GM21717 (cell line): ENCODE data around the gene OR2L3.
A peak's percentile ranks its signal among the peaks of the same experiment; 100 is the strongest.
"Not testable (repeated sequence)": the region's sequence is repeated elsewhere in the genome, so short reads cannot be mapped to it uniquely, and the experiment has no call there.

Source experiments
- ATAC-seq: cut with Tn5 transposase; IDR thresholded peaks from one replicate; pipeline ENCODE4 v1.9.1; 2021; ENCODE audit warnings: mild to moderate bottlenecking, moderate library complexity; ENCODE audit not compliant: unreplicated experiment

OR2L3 gene, protein sequence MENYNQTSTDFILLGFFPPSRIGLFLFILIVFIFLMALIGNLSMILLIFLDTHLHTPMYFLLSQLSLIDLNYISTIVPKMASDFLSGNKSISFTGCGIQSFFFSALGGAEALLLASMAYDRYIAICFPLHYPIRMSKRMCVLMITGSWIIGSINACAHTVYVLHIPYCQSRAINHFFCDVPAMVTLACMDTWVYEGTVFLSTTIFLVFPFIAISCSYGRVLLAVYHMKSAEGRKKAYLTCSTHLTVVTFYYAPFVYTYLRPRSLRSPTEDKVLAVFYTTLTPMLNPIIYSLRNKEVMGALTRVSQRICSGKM

DNA sequence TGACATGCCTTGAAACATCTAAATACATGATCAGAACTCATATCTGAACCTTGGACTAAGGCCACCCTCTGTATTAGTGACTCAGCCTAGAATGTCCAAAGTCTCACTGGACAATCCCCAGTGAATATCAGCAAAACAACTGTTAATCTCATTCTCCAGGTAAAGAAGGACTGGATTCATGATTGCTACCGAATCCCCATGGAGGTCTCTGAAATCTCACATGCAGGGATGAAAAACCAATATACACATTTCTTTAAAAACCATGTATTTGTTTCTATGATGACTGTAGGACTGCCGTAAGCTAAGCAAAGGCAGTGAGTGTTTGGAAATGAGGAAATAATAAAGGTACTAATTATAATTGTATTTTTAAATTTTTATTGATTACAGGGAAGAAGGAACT lies at the start of gene OR2L3:
Gene OR2L3, plus strand, starts transcription at position 301 of the 400 bp plus-strand sequence. CDS start 13,846 bp downstream, outside the sequence.
- ATAC-seq: no peak

DNA sequence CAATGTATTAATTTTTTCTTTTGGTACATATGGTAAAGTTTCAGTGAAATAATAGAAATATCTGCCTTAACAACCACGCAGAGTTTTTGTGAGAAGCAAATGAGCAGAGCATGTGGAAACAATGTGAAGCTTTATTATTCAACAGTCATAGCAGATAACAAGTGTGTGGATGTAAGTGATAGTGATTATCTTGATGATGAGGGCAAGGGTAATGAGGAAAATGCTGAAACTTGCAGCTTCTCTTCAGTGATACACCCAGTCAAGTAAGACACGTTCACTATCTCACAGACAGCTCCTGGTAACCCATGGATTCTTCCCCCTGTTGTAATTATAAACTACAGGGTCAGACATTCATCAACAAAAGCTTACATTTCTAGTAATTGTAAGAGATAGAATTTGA lies 47.8 kb upstream of the OR2L3 start:
- ATAC-seq: no peak

DNA sequence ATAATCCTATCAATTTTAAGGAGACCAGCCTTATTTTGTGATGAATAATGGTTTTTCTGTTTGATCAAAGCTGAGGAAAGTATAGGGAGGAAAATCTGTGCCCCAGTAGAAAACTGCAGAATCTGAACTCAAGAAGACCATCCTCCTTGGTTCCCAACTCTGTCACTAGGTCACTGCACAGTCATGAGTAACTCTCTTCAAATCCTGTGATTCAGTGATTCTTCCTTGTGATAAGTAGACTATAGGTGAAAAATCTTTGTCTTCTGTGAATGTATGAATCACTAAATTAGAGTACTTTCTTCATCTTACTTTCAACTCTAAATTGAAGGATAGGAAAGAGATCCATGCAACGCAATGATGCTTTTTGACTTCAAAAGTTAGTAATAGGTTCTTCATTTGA lies 46.5 kb upstream of the OR2L3 start:
- ATAC-seq: no peak

DNA sequence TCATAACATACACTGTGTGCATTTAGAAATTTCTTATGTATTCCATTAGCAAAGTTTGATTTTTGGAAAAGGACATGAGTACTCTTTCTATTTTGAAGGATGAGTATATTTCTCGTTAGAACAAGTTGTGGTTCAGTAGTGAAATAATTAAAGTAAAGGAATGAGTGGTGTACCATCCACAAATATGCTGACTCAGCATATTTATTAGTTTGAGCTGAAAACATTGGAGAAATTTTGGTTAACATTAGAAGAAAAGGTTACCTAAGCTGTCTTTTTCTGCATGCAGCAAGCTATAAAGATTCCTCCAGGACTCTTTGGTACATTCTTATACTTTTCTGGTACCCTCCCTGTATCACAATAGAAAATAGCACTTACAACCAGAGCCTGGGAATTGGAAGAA lies 38.9 kb upstream of the OR2L3 start:
- no peak for ATAC-seq

DNA sequence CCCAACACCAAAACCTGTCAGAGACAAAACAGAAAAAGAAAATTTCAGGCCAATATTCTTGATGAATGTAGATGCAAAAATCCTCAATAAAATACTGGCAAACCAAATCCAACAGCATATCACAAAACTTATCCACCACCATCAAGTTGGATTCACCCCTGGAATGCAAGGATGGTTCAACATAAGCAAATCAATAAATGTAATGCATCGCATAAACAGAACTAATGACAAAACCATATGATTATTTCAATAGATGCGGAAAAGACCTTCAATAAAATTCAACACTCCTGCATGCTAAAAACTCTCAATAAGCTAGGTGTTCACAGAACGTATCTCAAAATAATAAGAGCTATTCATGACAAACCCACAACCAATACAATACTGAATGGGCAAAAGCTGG lies 37.0 kb upstream of the OR2L3 start:
- ATAC-seq: no peak

DNA sequence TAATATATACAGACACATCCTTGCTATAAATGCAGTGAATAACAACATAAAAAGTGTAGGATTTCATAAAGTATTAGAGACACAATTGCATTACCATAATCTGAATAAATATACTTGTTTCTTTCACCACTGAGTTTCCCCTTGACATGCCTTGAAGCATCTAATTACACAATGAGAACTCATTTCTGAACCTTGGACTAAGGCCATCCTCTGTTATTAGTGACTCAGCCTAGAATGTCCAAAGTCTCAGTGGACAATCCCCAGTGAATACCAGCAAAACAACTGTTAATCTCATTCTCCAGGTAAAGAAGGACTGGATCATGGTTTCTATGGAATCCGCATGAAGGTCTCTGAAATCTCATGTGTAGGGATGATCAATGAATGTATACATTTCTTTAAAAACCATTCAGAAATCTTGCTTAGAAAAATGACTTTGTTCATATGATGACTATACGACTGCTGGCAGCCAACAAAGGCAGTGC lies 33.4 kb upstream of the OR2L3 start, which contains the start of gene OR2L5:
Gene OR2L5, plus strand, starts transcription at position 432 of the 482 bp plus-strand sequence. CDS start 8,288 bp downstream, outside the sequence.
- no peak for ATAC-seq

DNA sequence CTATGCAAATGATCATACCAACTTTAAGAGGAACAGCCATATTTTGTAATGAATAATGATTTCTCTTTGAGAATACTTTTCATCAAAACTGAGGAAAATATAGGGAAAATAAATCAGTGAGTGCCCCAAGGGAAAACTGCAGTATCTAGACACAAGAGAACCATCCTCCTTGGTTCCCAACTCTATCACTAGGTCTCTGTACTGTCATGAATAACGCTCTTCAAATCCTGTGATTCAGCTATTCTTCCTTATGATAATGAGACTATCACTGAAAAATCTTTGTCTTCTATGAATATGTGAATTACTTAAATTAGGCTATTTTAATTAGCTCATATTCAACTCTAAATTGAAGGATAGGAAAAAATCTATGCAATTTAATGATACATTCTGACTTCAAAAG lies 30.8 kb upstream of the OR2L3 start:
- ATAC-seq: no peak

DNA sequence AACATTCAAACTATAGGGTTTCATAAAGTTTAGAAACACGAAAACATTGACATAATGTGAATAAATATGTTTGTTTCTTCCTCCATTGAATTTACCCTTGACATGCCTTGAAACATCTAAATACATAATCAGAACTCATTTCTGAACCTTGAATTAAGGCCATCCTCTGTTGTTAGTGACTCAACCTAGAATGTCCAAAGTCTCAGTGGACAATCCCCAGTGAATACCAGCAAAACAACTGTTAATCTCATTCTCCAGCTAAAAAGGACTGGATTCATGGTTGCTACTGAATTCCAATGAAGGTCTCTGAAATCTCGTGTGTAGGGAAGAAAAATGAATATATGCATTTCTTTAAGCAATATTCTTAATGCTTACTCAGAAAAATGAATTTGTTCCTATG lies 16.9 kb upstream of the OR2L3 start, which contains the start of gene OR2L2:
Gene OR2L2, plus strand, starts transcription at position 301 of the 400 bp plus-strand sequence. CDS start 8,198 bp downstream, outside the sequence.
- no peak for ATAC-seq

DNA sequence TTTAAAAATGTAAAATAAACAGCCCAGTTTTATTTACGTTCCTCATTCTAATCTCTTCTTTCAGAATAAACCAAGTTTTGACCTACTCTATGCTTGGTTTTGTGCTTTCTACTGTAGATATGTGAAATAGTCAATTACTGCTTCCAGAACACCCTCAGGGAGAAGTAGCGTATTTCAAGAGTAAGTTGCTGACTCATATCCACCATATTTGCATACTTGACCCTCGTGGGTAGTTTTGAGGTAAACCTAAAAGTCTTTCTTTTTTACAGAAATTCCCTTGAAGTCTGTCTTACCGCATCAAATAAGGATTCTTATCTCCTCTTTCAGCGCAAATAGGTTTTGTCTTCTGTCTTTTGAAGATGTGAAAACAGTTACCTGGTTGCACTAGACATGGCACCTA lies 1.4 kb upstream of the OR2L3 start:
- ATAC-seq: peak; percentile 78

DNA sequence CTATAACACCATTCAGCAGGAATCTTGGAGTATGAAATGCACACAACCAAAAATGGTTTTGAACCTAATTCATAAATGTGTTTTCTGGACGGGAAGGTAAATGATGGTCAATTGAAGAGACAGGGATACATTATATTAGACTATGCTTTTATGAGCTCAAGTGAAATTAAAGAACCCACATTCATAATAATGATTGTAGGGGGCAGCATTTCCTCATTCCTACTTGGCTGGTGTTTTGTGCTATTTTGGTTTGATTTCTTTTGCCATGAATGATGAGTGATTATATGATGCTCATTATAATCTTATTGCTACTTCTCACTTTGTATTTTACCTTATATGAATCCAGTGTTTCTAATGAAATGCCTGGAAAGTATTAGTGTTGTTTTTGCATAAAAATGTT lies 372 bp downstream of the OR2L3 start:
- no peak for ATAC-seq

DNA sequence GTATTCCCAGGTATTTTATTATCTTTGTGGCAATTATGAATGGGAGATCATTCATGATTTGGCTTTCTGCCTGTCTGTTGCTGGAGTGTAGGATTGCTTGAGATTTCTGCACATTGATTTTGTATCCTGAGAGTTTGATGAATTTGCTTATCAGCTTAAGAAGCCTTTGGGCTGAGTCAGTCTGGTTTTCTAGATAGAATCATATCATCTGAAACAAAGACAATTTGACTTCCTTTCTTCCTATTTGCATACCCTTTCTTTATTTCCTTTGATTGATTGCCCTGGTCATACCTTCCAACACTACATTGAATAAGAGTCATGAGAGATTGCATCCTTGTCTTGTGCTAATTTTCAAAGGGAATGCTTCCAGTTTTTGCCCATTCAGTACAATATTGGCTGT lies 8.0 kb downstream of the OR2L3 start:
- ATAC-seq: no peak

DNA sequence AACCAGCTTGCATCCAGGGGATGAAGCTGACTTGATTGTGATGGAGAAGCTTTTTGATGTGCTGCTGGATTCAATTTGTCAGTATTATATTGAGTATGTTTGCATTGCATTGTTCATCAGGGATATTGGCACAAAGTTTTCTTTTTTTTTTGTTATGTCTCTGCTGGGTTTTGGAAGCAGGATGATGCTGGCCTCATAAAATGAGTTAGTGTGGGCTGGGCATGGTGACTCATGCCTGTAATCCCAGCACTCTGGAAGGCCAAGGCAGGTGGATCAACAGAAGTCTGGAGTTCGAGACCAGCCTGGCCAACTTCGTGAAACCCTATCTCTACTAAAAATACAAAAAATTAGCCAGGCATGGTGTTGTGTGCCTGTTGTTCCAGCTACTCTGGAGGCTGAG lies 8.6 kb downstream of the OR2L3 start:
- no peak for ATAC-seq

DNA sequence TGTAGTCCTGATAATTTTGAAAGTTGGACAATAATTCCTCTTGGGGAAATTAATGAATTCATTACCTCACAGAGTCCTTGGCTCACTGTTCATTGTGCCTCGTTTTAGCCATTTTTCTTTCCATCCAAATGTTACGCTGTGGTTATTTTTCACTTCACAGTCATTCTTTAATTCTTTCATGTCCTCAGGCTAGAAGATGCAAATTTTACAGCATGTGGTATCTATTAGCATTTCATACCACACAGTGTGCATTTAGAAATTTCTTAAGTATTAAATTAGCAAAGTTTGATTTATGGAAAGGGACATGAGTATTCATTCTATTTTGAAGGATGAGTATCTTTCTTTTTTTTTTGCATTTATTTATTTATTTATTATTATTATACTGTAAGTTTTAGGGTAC lies 18.4 kb downstream of the OR2L3 start:
- ATAC-seq: no peak

DNA sequence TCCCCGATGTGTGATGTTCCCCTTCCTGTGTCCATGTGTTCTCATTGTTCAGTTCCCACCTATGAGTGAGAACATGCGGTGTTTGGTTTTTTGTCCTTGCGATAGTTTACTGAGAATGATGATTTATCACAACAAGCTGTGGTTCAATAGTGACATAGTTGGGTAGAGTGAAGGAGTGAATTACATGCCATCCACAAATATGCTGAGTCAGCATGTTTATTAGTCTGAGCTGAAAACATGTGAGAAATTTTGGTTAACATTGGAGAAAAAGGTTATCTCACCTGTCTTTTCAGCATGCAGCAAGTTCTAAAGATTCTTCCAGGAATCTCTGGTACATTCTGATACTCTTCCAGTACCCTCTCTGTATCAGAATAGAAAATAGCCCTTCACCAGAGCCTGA lies 19.0 kb downstream of the OR2L3 start:
- no peak for ATAC-seq

DNA sequence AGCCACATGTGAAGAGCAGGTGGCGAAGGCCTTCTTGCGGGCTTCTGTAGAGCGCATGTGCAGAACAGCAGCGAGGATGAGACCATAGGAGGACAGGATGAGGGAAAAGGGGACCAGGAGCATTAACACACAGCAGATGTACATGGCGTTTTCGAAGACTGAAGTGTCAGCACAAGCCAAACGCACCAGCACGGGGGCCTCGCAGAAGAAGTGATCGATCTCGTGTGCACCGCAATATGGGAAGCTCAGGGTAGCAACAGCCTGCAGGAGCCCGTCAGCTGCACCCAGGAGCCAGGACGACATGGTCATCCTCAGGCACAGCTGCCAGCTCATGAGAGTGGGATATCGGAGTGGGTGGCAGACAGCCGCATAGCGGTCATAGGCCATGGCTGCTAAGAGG lies 37.2 kb downstream of the OR2L3 start:
- not testable (repeated sequence) for ATAC-seq

DNA sequence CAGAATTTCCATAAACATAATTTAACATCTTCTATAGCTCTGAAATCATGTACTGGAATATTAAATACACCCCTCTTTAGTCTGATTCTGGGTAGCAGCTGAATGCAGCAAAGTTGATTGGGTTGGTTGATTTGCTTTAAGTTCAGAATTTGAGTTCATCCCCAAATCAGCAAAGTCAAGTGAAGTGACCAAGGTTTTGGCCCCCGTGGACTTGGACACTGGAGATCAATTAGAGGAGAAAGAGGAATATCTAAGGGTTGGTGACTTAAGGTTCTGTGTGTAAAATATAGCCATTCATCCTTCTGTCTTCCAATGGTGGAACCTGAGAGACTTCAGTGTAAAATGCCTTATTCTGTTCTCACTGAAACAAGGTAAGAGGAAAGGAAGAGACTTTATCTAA lies 48.2 kb downstream of the OR2L3 start, which contains the start of gene OR2L13:
Gene OR2L13, plus strand, starts transcription at position 301 of the 400 bp plus-strand sequence. CDS start 4,192 bp downstream, outside the sequence.
- no peak for ATAC-seq

DNA sequence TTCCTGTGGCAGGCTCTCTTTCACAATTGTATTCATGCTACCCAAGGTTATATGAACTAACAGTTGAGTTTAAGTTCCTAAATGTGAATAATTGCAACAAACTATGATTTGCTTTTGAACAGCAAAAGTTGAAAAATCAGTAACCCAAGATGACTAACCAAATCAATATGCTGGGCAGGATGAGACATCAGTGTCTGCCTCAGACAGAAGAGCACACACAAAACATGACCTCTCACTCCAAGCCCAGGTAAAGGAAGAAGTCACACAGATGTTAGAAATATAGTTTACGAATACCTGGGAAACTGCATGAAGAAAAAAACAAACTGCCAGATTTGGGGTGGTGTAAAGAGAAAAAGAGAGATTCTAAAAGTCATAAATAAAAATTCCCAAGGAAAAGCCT lies 51.9 kb downstream of the OR2L3 start:
- no peak for ATAC-seq

DNA sequence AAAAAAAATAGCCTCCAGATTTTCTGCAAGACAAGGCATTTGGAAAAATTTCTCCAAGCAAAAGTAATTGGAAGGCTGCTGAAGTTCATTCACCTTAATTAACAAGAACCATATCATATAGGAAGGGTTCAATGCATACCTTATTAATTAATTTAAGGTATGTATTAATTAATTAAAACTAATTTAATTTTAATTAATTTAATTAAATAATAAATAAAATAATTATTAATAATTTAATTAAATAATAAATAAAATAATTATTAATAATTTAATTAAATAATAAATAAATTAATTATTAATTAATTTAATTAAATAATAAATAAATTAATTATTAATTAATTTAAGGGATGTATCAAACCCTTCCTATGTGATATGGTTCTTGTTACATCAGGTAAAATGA lies 56.2 kb downstream of the OR2L3 start:
- no peak for ATAC-seq

DNA sequence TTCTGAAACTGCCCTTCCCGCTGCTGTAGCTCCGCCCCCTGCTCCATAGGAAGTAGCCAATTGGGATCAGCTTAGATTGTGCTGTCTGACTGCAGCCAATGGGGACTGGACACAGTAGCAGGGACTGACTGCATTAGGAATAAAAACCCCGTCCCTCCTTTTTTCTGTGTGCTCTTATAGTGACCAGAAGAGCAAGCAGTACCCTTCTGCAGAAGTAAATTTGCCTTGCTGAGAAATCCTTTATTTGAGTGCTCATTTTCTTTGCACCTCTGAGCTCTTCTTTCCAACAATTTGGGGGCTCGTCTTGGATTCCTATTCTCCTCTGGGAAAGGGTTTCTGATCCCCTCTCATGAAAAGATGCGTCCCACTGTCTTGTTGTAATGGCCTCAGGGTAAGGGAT lies 64.5 kb downstream of the OR2L3 start:
- ATAC-seq: no peak
